ENCODE data around the gene STK32B.

- no peak for TF ChIP-seq CTCF (IDR thresholded peaks at IDR 0.05)
- no peak for TF ChIP-seq SIN3A (IDR thresholded peaks at IDR 0.05; ENCODE audit: borderline replicate concordance, insufficient read depth, low read depth, low read length)
Observed at GRCh38 chr4:5215321-5215720, 164.0 kb downstream of the STK32B start.

Data from Panc1 (cell line).